HFF-Myc (cell line): ENCODE results near the gene PSMA6.

ENCODE experiments used
- DNase-seq: peaks from one replicate; pipeline ENCODE4 v3.0.0-alpha.2; 2011; ENCODE audit warnings: low read depth; ENCODE audit errors: extremely low read depth
- H3K4me3 ChIP-seq: replicated peaks from 2 replicates; pipeline ENCODE4 v1.5.1; 2011; ENCODE audit warnings: low read depth, mild to moderate bottlenecking, control low read depth, low read length
- CTCF ChIP-seq: IDR thresholded peaks from 2 replicates; pipeline ENCODE4 v1.5.1; 2012; ENCODE audit warnings: mild to moderate bottlenecking, low read depth, low read length, control low read depth; ENCODE audit errors: missing control alignments

Gene PSMA6

DNA sequence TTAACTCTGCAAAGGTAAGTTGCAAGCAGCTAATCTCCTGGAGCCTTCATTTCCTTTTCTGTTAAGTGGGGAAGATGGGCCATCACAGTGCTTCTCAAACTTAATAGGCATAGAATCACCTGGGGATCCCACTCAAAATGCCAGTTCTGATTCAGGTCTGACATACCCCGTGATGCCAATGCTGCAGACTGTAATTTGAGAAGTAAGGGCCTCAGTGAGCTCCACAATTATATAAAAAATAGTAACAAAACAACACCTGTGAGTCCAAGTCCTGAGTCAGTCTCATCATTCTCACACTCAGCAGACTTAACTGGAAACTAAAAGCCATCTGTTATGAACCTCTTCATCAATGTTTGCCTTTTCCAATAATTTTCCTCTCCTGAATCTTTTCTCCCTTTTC, 10.8 kb upstream of the PSMA6 start:
- no peak for TF ChIP-seq CTCF
- H3K4me3 ChIP-seq: no peak overlapping the region
- DNase-seq: no peak

GRCh38 chr14:35284506-35284905, 7.7 kb upstream of the PSMA6 start:
- TF ChIP-seq CTCF: no peak
- no peak overlapping the region for H3K4me3 ChIP-seq
- DNase-seq: no peak

DNA sequence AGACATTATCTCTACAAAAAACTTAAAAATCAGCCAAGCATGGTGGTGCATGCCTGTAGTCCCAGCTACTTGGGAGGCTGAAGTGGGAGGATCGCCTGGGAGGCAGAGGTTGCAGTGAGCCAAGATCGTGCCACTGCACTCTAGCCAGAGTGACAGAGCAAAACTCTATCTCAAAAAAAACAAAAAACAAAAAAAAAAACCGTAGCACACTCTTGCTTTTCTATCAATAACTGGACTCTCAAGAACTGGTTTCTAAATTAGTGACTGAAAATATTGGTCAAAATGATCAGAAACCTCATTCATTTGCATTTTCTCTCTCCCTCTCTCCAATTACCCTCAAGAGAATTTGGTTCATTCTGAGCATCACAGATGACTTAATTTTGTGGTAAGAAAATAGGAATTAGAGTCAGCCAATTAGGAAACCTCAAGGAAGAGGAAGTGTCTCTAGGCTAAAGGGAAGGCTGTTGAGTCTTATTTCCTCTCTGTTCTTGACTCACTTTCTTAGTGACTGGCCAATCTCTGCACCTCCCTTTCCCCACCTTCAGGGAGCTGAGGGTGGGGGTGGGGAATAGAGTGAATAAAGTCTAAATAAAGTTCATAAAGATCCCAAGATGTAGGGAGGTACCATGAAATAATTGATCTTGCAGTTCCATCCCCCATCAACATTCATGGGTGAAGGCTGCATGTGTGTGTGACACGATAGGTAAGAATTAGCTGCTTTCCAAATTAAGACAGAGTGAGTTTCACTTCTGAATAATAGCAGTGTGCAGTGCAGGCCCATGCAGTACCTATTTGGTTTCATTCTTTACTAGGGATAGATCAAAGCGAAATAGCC, 6.8 kb upstream of the PSMA6 start:
- no peak for DNase-seq
- H3K4me3 ChIP-seq: no peak overlapping the region
- TF ChIP-seq CTCF: no peak

DNA sequence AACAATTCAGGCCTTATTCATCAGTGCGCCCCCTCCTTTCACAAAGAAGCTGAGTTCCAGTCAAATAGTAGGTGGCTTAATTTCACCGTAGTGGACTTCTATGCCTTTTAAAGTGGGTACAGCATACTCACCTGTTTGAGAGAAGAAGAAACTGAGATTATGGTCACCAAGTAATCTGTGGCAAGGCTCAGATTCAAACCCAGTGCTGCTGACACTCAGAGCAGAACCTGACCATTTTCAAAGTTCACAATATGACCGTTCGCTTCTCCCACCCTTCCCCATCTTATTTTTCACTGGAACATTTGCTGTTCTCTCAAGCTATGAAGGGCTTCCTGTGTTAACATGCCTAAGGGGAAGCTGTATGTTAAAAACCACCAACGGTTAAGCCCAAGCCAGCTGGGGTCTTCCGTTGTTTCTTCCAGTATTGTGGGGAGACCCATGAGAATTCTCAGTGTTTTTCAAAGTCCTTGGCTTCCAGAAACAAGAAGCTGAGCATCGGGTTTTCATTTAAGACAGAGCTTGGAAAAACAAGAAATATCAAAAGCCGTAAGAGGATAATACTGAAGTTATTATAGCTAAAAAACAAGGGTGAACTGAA, 6.1 kb upstream of the PSMA6 start:
- DNase-seq: no peak
- H3K4me3 ChIP-seq: no peak overlapping the region
- no peak for TF ChIP-seq CTCF

DNA sequence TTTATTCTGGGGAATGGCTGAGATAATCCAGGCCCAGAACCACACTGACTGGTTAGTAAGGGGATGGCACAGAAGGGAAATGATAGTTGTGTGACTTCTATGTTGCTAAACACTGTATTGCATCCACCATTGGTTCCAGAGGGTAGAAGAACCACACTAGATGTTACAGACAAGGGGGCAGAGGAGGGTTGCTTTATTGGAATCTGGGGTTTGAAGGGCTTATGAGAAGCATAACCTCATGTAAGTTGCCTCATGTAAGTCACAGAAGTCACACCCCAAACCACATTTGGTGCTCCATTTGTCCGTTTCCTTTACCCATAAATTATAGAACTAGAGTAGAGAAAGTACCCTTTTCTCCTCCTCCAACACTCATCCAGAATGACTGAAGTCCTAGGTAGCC, 5.5 kb upstream of the PSMA6 start:
- H3K4me3 ChIP-seq: no peak overlapping the region
- TF ChIP-seq CTCF: no peak
- DNase-seq: no peak

DNA sequence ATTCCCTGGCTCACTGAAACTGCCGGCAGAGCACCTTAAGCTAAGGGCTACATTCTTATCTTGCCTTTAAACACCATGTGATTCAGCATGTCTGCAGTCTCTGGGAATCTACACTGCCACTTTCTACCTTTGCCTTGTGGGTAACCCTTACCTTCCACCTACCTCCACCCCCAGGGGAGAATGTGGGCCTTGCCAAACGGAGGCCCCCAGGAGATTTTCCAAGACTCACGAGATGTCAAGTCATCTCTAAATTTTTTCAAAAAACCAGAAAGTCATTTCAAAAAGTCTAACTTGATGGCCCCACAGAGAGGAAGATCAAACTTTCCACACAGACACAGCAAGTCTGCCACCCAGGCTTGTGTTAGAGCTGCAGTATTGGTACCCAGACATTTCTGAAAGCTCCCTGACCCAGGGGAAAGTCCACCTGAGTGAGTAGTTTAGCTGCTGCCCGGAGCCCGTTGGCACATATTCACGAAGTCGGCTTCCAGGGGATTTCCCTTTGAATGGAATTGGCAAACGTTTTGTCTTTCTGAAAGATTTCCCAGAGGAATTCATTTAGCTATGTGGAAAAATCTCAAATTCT, 4.7 kb upstream of the PSMA6 start:
- DNase-seq: no peak
- no peak overlapping the region for H3K4me3 ChIP-seq

More for the DNA sequence above, 4.7 kb upstream of the PSMA6 start:
- TF ChIP-seq CTCF: no peak
